T-helper 17 cell (primary cell): ENCODE results near the gene CATSPERD. TPM values are rescaled to one million over a fixed set of nuclear protein-coding genes. Genes with fewer than 3 reads are reported as not detected.

ENCODE experiments used
- ATAC-seq: fragments of 150-1000 bp; cut with Tn5 transposase; 2 replicates; pipeline ENCODE4 v1.10.0; 2021; ENCODE audit warnings: mild to moderate bottlenecking, moderate library complexity
- DNase-seq, 3 donors: peaks; one replicate each; pipeline versions ENCODE4 v3.0.0 to v3.0.0-alpha.2; 2020 to 2021
- H3K9me3 ChIP-seq: one replicate; pipeline ENCODE4 v1.7.0; 2013; ENCODE audit warnings: low read length, mild to moderate bottlenecking; ENCODE audit not compliant: control insufficient read depth, poor library complexity, severe bottlenecking
- H3K27ac Mint-ChIP-seq: one replicate; pipeline ENCODE4 v1.8.0; 2022; ENCODE audit warnings: mild to moderate bottlenecking, moderate library complexity, mixed read lengths
- H3K27me3 Mint-ChIP-seq: one replicate; pipeline ENCODE4 v1.8.0; 2022; ENCODE audit warnings: mixed read lengths
- H3K36me3 Mint-ChIP-seq: one replicate; pipeline ENCODE4 v1.8.0; 2022; ENCODE audit warnings: low read depth, mixed read lengths
- H3K4me1 Mint-ChIP-seq: one replicate; pipeline ENCODE4 v1.8.0; 2022; ENCODE audit warnings: mild to moderate bottlenecking, mixed read lengths
- H3K4me3 Mint-ChIP-seq: one replicate; pipeline ENCODE4 v1.8.0; 2022; ENCODE audit warnings: mild to moderate bottlenecking, moderate library complexity, mixed read lengths
- total RNA-seq, 4 donors: library from RNA in 2 of 4; stranded (reverse) in 2 of 4; gene quantifications; one replicate each; pipeline ENCODE4 v1.2.3 and lab custom pipeline; 2022 to 2026

Gene CATSPERD
- total RNA-seq, 2 donors from 2014 or later: not detected

GRCh38 chr19:5782945-5783919 is 62.8 kb downstream of the CATSPERD start:
- no peak overlapping the region for H3K4me3 Mint-ChIP-seq
- ATAC-seq (peak; percentile 12), DNase-seq (no peak)
- no peak overlapping the region for H3K27ac Mint-ChIP-seq
- no peaks in the 10 kb centered on the region for H3K4me1 Mint-ChIP-seq
- peaks cover 4% of the 10 kb centered on the region for H3K36me3 Mint-ChIP-seq
- H3K9me3 ChIP-seq: no peaks in the 10 kb centered on the region
- no peaks in the 10 kb centered on the region for H3K27me3 Mint-ChIP-seq

GRCh38 chr19:5784581-5785147 is 64.2 kb downstream of the CATSPERD start, which contains the start of gene PRR22:
PRR22 (minus strand) TSS chr19:5784746; CDS start chr19:5784660, 86 bp downstream.
- DNase-seq (no peak), ATAC-seq (peak; percentile 2)
- Mint-ChIP-seq H3K4me1 (peaks cover 5% of the 10 kb centered on the region), H3K27ac (no peak within 1 kb of the TSS), H3K27me3 (no peaks in the 10 kb centered on the region), H3K4me3 (no peak within 1 kb of the TSS), H3K36me3 (peaks cover 5% of the 10 kb centered on the region)
- no peaks in the 10 kb centered on the region for H3K9me3 ChIP-seq

GRCh38 chr19:5785423-5785822 is 65.0 kb downstream of the CATSPERD start:
- Mint-ChIP-seq H3K36me3 (peaks cover 10% of the 10 kb centered on the region), H3K27me3 (no peaks in the 10 kb centered on the region), H3K4me1 (peaks cover 9% of the 10 kb centered on the region), H3K4me3 (no peak overlapping the region), H3K27ac (no peak overlapping the region)
- no peaks in the 10 kb centered on the region for H3K9me3 ChIP-seq
- no peak for DNase-seq
- ATAC-seq: no peak

GRCh38 chr19:5786593-5787408 is 66.4 kb downstream of the CATSPERD start:
- H3K4me1 Mint-ChIP-seq: peaks cover 10% of the 10 kb centered on the region
- H3K4me3 Mint-ChIP-seq: no peak overlapping the region
- H3K9me3 ChIP-seq: no peaks in the 10 kb centered on the region
- no peak for ATAC-seq
- peak overlapping the region; percentile 73 for H3K27ac Mint-ChIP-seq
- H3K27me3 Mint-ChIP-seq: no peaks in the 10 kb centered on the region
- no peak for DNase-seq
- H3K36me3 Mint-ChIP-seq: peaks cover 11% of the 10 kb centered on the region

GRCh38 chr19:5787409-5788182 is 67.2 kb downstream of the CATSPERD start:
- no peak for ATAC-seq
- no peak for DNase-seq
- peak overlapping the region; percentile 39 for H3K4me3 Mint-ChIP-seq
- H3K27ac Mint-ChIP-seq: no peak overlapping the region
- H3K9me3 ChIP-seq: no peaks in the 10 kb centered on the region
- peaks cover 11% of the 10 kb centered on the region for H3K36me3 Mint-ChIP-seq
- H3K4me1 Mint-ChIP-seq: peaks cover 10% of the 10 kb centered on the region
- H3K27me3 Mint-ChIP-seq: no peaks in the 10 kb centered on the region

- Mint-ChIP-seq H3K4me3 (peak overlapping the region; percentile 39), H3K27me3 (no peaks in the 10 kb centered on the region), H3K4me1 (peaks cover 10% of the 10 kb centered on the region), H3K36me3 (peaks cover 11% of the 10 kb centered on the region), H3K27ac (no peak overlapping the region)
- no peak for DNase-seq
- no peak for ATAC-seq
- H3K9me3 ChIP-seq: no peaks in the 10 kb centered on the region
Observed at GRCh38 chr19:5788422-5788821, 68.0 kb downstream of the CATSPERD start.

GRCh38 chr19:5789351-5789761 is 68.9 kb downstream of the CATSPERD start:
- peaks cover 10% of the 10 kb centered on the region for H3K4me1 Mint-ChIP-seq
- peak overlapping the region; percentile 95 for H3K27ac Mint-ChIP-seq
- no peak overlapping the region for H3K4me3 Mint-ChIP-seq
- DNase-seq (no peak), ATAC-seq (no peak)
- no peaks in the 10 kb centered on the region for H3K27me3 Mint-ChIP-seq
- no peaks in the 10 kb centered on the region for H3K9me3 ChIP-seq
- peaks cover 11% of the 10 kb centered on the region for H3K36me3 Mint-ChIP-seq

GRCh38 chr19:5789886-5790558 is 69.6 kb downstream of the CATSPERD start:
- no peak for ATAC-seq
- DNase-seq: no peak
- Mint-ChIP-seq H3K36me3 (peaks cover 11% of the 10 kb centered on the region), H3K4me3 (peak overlapping the region; percentile 93), H3K27me3 (no peaks in the 10 kb centered on the region), H3K4me1 (peaks cover 10% of the 10 kb centered on the region), H3K27ac (peak overlapping the region; percentile 95)
- H3K9me3 ChIP-seq: no peaks in the 10 kb centered on the region

- H3K9me3 ChIP-seq: no peaks in the 10 kb centered on the region
- ATAC-seq (peak; percentile 95), DNase-seq (peak; percentile 88 to 93 (median 89))
- Mint-ChIP-seq H3K4me3 (peak within 1 kb of the TSS; percentile 93), H3K36me3 (peaks cover 11% of the 10 kb centered on the region), H3K27ac (peak within 1 kb of the TSS; percentile 95), H3K4me1 (peaks cover 10% of the 10 kb centered on the region), H3K27me3 (no peaks in the 10 kb centered on the region)
Observed at GRCh38 chr19:5790559-5791520, 70.4 kb downstream of the CATSPERD start, which contains the start of gene DUS3L. DUS3L (minus strand) TSS chr19:5791163; CDS start chr19:5791141, 22 bp downstream.

- H3K27ac Mint-ChIP-seq: no peak overlapping the region
Observed at GRCh38 chr19:5792224-5792623, 71.8 kb downstream of the CATSPERD start.

GRCh38 chr19:5793188-5793587 is 72.8 kb downstream of the CATSPERD start:
- Mint-ChIP-seq H3K27ac (no peak overlapping the region), H3K36me3 (peaks cover 7% of the 10 kb centered on the region)

More at GRCh38 chr19:5792224-5792623, 71.8 kb downstream of the CATSPERD start:
- peaks cover 10% of the 10 kb centered on the region for H3K4me1 Mint-ChIP-seq
- no peaks in the 10 kb centered on the region for H3K9me3 ChIP-seq
- DNase-seq: no peak
- H3K27me3 Mint-ChIP-seq: no peaks in the 10 kb centered on the region
- no peak for ATAC-seq
- H3K4me3 Mint-ChIP-seq: no peak overlapping the region
- H3K36me3 Mint-ChIP-seq: peaks cover 7% of the 10 kb centered on the region

More at GRCh38 chr19:5793188-5793587, 72.8 kb downstream of the CATSPERD start:
- no peaks in the 10 kb centered on the region for H3K27me3 Mint-ChIP-seq
- ATAC-seq (no peak), DNase-seq (no peak)
- H3K4me1 Mint-ChIP-seq: peaks cover 10% of the 10 kb centered on the region
- H3K9me3 ChIP-seq: no peaks in the 10 kb centered on the region
- no peak overlapping the region for H3K4me3 Mint-ChIP-seq
